GM23338 (cell line): ENCODE measurements around the gene ADORA1. TPM values are rescaled to one million over a fixed set of nuclear protein-coding genes. Genes with fewer than 3 reads are reported as not detected.

Source experiments
- ATAC-seq: fragments of 200-7000 bp; cut with Tn5 transposase; 3 replicates; pipeline ENCODE4 v1.9.1; 2020
- DNase-seq: peaks from one replicate; pipeline ENCODE4 v3.0.0-alpha.2; 2015; ENCODE audit warnings: low spot score
- H2AFZ ChIP-seq: fragments of 200-600 bp; sonication (generic); 2 replicates; pipeline ENCODE4 v1.8.0; 2016; ENCODE audit warnings: antibody characterized with exemption, mild to moderate bottlenecking, moderate library complexity
- H3F3A ChIP-seq: fragments of 200-600 bp; sonication (generic); replicated peaks from 2 replicates; pipeline ENCODE4 v1.8.0; 2017; ENCODE audit warnings: antibody characterized with exemption, mixed run types, low read depth
- H3K27ac ChIP-seq: fragments of 200-600 bp; sonication (generic); 2 replicates; pipeline ENCODE4 v1.6.1; 2016; ENCODE audit warnings: low read depth
- H3K27me3 ChIP-seq: fragments of 200-600 bp; sonication (generic); 2 replicates; pipeline ENCODE4 v1.8.0; 2016; ENCODE audit warnings: mild to moderate bottlenecking, mixed run types, moderate library complexity; ENCODE audit not compliant: insufficient read depth
- H3K36me3 ChIP-seq: fragments of 200-600 bp; sonication (generic); 2 replicates; pipeline ENCODE4 v1.8.0; 2016; ENCODE audit warnings: mild to moderate bottlenecking; ENCODE audit not compliant: insufficient read depth
- H3K4me1 ChIP-seq: fragments of 200-600 bp; sonication (generic); 2 replicates; pipeline ENCODE4 v1.8.0; 2016; ENCODE audit warnings: mild to moderate bottlenecking, moderate library complexity; ENCODE audit not compliant: insufficient read depth
- H3K4me2 ChIP-seq: fragments of 200-600 bp; sonication (generic); 2 replicates; pipeline ENCODE4 v1.7.1; 2017; ENCODE audit warnings: mixed run types
- H3K4me3 ChIP-seq: fragments of 200-600 bp; sonication (generic); 2 replicates; pipeline ENCODE4 v1.6.1; 2016; ENCODE audit warnings: mixed run types
- H3K79me2 ChIP-seq: fragments of 200-600 bp; sonication (generic); replicated peaks from 2 replicates; pipeline ENCODE4 v1.8.0; 2017; ENCODE audit warnings: mild to moderate bottlenecking; ENCODE audit not compliant: insufficient read depth
- H3K9me2 ChIP-seq: fragments of 200-600 bp; sonication (generic); 2 replicates; pipeline ENCODE4 v1.8.0; 2017; ENCODE audit not compliant: insufficient read depth
- H4K20me1 ChIP-seq: fragments of 200-600 bp; sonication (generic); replicated peaks from 2 replicates; pipeline ENCODE4 v1.8.0; 2017; ENCODE audit warnings: mild to moderate bottlenecking; ENCODE audit not compliant: insufficient read depth
- H3K27ac Mint-ChIP-seq: 2 replicates; pipeline ENCODE4 v1.8.0; 2020; ENCODE audit warnings: inconsistent platforms, mild to moderate bottlenecking, moderate library complexity, mixed read lengths
- H3K27me3 Mint-ChIP-seq: 3 replicates; pipeline ENCODE4 v1.8.0; 2022; ENCODE audit warnings: low read depth, mild to moderate bottlenecking, moderate library complexity, mixed read lengths, inconsistent platforms; ENCODE audit not compliant: insufficient read depth, poor library complexity
- H3K36me3 Mint-ChIP-seq: 3 replicates; pipeline ENCODE4 v1.8.0; 2021; ENCODE audit warnings: low read depth, mild to moderate bottlenecking, inconsistent platforms, moderate library complexity, mixed read lengths
- H3K4me1 Mint-ChIP-seq: 3 replicates; pipeline ENCODE4 v1.8.0; 2020; ENCODE audit warnings: mild to moderate bottlenecking, inconsistent platforms, mixed read lengths
- H3K4me3 Mint-ChIP-seq: 3 replicates; pipeline ENCODE4 v1.8.0; 2021; ENCODE audit warnings: moderate library complexity, mild to moderate bottlenecking, inconsistent platforms, mixed read lengths
- H3K9me3 Mint-ChIP-seq: 3 replicates; pipeline ENCODE4 v1.8.0; 2020; ENCODE audit warnings: moderate library complexity, mild to moderate bottlenecking, inconsistent platforms, mixed read lengths
- CREB1 ChIP-seq: fragments of 250-450 bp; sonication (Bioruptor Pico); IDR thresholded peaks from 2 replicates; pipeline ENCODE4 v1.5.0; 2020; ENCODE audit warnings: low read depth, mild to moderate bottlenecking, moderate library complexity
- EZH2 ChIP-seq: fragments of 200-600 bp; sonication (generic); IDR thresholded peaks from one replicate; pipeline ENCODE4 v1.8.0; 2017; ENCODE audit warnings: antibody characterized with exemption, mild to moderate bottlenecking, low read depth; ENCODE audit not compliant: unreplicated experiment
- JUNB ChIP-seq: IDR thresholded peaks from one replicate; pipeline ENCODE4 v1.6.1; 2016; ENCODE audit warnings: antibody characterized with exemption; ENCODE audit not compliant: unreplicated experiment
- ZNF114 ChIP-seq: fragments of 250-450 bp; sonication (Bioruptor Pico); IDR thresholded peaks from 2 replicates; pipeline ENCODE4 v1.5.0; 2020; ENCODE audit warnings: mild to moderate bottlenecking, moderate library complexity
- polyA plus RNA-seq: library from polyadenylated mRNA; unstranded; fragments of >200 nt; fragmentation: Nextera tagmentation; extraction: Ambion mirVana; gene quantifications from 2 replicates; pipeline ENCODE4 v1.2.1, GENCODE V29; 2016
- total RNA-seq: library from RNA; depleted of rRNA; stranded (reverse); fragments of >200 nt; shearing (Covaris generic); gene quantifications from 2 replicates; pipeline ENCODE4 v1.2.3, GENCODE V29; 2014
- TF ChIP-seq, protein P1 (sequence below): fragments of 250-450 bp; sonication (Bioruptor Pico); IDR thresholded peaks from 2 replicates; pipeline ENCODE4 v1.5.0; 2020; ENCODE audit warnings: mild to moderate bottlenecking, moderate library complexity
- TF ChIP-seq, protein P2 (sequence below): IDR thresholded peaks from one replicate; pipeline ENCODE4 v1.6.1; 2018; ENCODE audit warnings: antibody characterized with exemption; ENCODE audit not compliant: unreplicated experiment
- TF ChIP-seq, protein P3 (sequence below), 2 experiments: fragments of 200-600 bp in 1 of 2; sonication (generic) in 1 of 2; conservative IDR thresholded peaks; 2 replicates each; pipeline versions ENCODE4 v1.5.1 to v1.6.1; 2016 to 2017; ENCODE audit warnings: antibody characterized with exemption in 2 of 2, low read depth in 2 of 2, mild to moderate bottlenecking in 2 of 2, moderate library complexity in 1 of 2

Gene ADORA1
- total and polyA plus RNA-seq, 2 experiments from 2014 or later: 0.63 to 1.8 TPM

DNA sequence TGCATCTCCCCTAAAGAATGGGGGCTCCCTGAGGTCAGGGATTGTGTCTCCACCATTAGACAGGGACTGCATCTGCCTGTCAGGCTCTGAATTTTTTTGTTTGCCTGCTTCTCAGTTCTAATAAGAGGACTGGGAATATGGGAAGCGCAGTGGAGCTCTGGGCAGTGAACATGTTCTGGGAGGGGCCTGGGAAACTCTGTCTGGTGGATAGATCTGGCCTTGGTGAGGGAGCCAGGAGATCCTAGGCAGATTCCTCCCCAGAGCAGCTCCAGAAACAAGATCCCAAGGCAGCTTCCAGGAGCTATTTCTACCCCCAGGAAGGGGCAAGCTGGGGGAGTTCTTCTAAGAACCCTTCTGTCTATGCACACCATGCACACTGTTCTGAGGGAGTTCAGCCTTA is 29.1 kb upstream of the ADORA1 start:
- peaks cover 3% of the 10 kb centered on the region; the same call in 1 of the 2 replicates for H3K36me3 ChIP-seq
- H3K4me1 Mint-ChIP-seq: no peaks in the 10 kb centered on the region

DNA sequence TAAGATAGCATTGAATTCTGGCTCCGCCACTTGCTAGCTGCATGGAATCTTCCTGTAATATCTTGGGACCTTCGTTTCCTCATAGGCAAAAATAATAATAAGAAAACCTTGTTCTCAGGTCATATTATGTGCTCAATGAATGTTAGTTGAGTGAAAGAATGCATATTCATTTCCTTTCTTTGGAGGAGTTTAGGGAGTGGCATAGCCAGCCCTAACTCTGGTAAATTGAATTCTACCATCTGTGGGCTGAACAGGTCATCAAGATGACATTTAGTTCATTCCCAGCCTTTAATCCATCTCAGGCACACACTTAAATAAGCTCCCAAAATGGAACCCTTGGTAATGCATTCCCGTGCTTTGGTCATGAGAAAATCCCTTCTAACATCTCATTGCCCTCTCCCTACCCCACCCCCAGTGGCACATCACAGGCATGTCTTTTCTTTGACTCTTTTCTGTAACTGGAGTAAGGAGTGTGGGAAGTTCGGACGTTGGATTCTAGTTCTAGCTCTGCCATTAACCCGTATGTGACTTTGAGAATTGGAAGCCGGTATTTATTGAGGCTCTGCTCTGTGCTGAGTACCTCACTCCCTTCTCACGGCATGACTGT is 28.5 kb upstream of the ADORA1 start:
- DNase-seq: no peak
- H3F3A ChIP-seq: no peaks in the 10 kb centered on the region
- Mint-ChIP-seq H3K4me3 (no peak overlapping the region), H3K27ac (no peak overlapping the region), H3K4me1 (no peaks in the 10 kb centered on the region), H3K36me3 (peaks cover 10% of the 10 kb centered on the region; the same call in 2 of the 3 replicates), H3K27me3 (peaks cover 2% of the 10 kb centered on the region), H3K9me3 (peaks cover 18% of the 10 kb centered on the region)
- H3K4me3 ChIP-seq: no peak overlapping the region
- no peaks in the 10 kb centered on the region for H3K4me1 ChIP-seq
- peaks cover 2% of the 10 kb centered on the region; the same call in 1 of the 2 replicates for H3K9me2 ChIP-seq
- H3K4me2 ChIP-seq: no peak overlapping the region
- H3K27ac ChIP-seq: no peak overlapping the region
- H3K79me2 ChIP-seq: no peaks in the 10 kb centered on the region
- H3K36me3 ChIP-seq: peaks cover 3% of the 10 kb centered on the region; the same call in 1 of the 2 replicates
- no peaks in the 10 kb centered on the region for H3K27me3 ChIP-seq
- ATAC-seq: no peak
- H2AFZ ChIP-seq: no peak overlapping the region
- no peaks in the 10 kb centered on the region for H4K20me1 ChIP-seq
- TF ChIP-seq, protein P1, sequence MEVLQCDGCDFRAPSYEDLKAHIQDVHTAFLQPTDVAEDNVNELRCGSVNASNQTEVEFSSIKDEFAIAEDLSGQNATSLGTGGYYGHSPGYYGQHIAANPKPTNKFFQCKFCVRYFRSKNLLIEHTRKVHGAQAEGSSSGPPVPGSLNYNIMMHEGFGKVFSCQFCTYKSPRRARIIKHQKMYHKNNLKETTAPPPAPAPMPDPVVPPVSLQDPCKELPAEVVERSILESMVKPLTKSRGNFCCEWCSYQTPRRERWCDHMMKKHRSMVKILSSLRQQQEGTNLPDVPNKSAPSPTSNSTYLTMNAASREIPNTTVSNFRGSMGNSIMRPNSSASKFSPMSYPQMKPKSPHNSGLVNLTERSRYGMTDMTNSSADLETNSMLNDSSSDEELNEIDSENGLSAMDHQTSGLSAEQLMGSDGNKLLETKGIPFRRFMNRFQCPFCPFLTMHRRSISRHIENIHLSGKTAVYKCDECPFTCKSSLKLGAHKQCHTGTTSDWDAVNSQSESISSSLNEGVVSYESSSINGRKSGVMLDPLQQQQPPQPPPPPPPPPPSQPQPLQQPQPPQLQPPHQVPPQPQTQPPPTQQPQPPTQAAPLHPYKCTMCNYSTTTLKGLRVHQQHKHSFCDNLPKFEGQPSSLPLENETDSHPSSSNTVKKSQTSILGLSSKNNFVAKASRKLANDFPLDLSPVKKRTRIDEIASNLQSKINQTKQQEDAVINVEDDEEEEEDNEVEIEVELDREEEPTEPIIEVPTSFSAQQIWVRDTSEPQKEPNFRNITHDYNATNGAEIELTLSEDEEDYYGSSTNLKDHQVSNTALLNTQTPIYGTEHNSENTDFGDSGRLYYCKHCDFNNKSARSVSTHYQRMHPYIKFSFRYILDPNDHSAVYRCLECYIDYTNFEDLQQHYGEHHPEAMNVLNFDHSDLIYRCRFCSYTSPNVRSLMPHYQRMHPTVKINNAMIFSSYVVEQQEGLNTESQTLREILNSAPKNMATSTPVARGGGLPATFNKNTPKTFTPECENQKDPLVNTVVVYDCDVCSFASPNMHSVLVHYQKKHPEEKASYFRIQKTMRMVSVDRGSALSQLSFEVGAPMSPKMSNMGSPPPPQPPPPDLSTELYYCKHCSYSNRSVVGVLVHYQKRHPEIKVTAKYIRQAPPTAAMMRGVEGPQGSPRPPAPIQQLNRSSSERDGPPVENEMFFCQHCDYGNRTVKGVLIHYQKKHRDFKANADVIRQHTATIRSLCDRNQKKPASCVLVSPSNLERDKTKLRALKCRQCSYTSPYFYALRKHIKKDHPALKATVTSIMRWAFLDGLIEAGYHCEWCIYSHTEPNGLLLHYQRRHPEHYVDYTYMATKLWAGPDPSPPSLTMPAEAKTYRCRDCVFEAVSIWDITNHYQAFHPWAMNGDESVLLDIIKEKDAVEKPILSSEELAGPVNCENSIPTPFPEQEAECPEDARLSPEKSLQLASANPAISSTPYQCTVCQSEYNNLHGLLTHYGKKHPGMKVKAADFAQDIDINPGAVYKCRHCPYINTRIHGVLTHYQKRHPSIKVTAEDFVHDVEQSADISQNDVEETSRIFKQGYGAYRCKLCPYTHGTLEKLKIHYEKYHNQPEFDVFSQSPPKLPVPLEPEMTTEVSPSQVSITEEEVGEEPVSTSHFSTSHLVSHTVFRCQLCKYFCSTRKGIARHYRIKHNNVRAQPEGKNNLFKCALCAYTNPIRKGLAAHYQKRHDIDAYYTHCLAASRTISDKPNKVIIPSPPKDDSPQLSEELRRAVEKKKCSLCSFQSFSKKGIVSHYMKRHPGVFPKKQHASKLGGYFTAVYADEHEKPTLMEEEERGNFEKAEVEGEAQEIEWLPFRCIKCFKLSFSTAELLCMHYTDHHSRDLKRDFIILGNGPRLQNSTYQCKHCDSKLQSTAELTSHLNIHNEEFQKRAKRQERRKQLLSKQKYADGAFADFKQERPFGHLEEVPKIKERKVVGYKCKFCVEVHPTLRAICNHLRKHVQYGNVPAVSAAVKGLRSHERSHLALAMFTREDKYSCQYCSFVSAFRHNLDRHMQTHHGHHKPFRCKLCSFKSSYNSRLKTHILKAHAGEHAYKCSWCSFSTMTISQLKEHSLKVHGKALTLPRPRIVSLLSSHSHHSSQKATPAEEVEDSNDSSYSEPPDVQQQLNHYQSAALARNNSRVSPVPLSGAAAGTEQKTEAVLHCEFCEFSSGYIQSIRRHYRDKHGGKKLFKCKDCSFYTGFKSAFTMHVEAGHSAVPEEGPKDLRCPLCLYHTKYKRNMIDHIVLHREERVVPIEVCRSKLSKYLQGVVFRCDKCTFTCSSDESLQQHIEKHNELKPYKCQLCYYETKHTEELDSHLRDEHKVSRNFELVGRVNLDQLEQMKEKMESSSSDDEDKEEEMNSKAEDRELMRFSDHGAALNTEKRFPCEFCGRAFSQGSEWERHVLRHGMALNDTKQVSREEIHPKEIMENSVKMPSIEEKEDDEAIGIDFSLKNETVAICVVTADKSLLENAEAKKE: no peak
- TF ChIP-seq CREB1 (no peak), EZH2 (no peak), ZNF114 (no peak)

More for the DNA sequence above, 29.1 kb upstream of the ADORA1 start:
- DNase-seq (no peak), ATAC-seq (no peak)
- peaks cover 10% of the 10 kb centered on the region; the same call in 2 of the 3 replicates for H3K36me3 Mint-ChIP-seq
- no peak overlapping the region for H3K27ac ChIP-seq
- H3K9me3 Mint-ChIP-seq: peaks cover 18% of the 10 kb centered on the region
- H3K4me2 ChIP-seq: no peak overlapping the region
- no peaks in the 10 kb centered on the region for H3K79me2 ChIP-seq
- H3F3A ChIP-seq: no peaks in the 10 kb centered on the region
- TF ChIP-seq, protein P2, sequence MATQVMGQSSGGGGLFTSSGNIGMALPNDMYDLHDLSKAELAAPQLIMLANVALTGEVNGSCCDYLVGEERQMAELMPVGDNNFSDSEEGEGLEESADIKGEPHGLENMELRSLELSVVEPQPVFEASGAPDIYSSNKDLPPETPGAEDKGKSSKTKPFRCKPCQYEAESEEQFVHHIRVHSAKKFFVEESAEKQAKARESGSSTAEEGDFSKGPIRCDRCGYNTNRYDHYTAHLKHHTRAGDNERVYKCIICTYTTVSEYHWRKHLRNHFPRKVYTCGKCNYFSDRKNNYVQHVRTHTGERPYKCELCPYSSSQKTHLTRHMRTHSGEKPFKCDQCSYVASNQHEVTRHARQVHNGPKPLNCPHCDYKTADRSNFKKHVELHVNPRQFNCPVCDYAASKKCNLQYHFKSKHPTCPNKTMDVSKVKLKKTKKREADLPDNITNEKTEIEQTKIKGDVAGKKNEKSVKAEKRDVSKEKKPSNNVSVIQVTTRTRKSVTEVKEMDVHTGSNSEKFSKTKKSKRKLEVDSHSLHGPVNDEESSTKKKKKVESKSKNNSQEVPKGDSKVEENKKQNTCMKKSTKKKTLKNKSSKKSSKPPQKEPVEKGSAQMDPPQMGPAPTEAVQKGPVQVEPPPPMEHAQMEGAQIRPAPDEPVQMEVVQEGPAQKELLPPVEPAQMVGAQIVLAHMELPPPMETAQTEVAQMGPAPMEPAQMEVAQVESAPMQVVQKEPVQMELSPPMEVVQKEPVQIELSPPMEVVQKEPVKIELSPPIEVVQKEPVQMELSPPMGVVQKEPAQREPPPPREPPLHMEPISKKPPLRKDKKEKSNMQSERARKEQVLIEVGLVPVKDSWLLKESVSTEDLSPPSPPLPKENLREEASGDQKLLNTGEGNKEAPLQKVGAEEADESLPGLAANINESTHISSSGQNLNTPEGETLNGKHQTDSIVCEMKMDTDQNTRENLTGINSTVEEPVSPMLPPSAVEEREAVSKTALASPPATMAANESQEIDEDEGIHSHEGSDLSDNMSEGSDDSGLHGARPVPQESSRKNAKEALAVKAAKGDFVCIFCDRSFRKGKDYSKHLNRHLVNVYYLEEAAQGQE: no peak
- TF ChIP-seq, protein P3, sequence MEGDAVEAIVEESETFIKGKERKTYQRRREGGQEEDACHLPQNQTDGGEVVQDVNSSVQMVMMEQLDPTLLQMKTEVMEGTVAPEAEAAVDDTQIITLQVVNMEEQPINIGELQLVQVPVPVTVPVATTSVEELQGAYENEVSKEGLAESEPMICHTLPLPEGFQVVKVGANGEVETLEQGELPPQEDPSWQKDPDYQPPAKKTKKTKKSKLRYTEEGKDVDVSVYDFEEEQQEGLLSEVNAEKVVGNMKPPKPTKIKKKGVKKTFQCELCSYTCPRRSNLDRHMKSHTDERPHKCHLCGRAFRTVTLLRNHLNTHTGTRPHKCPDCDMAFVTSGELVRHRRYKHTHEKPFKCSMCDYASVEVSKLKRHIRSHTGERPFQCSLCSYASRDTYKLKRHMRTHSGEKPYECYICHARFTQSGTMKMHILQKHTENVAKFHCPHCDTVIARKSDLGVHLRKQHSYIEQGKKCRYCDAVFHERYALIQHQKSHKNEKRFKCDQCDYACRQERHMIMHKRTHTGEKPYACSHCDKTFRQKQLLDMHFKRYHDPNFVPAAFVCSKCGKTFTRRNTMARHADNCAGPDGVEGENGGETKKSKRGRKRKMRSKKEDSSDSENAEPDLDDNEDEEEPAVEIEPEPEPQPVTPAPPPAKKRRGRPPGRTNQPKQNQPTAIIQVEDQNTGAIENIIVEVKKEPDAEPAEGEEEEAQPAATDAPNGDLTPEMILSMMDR (conservative IDR thresholded peaks at IDR 0.05; ENCODE audit: low read depth in 2 of 2): no peak
- TF ChIP-seq JUNB: no peak
- no peak overlapping the region for H3K27ac Mint-ChIP-seq
- H3K27me3 ChIP-seq: no peaks in the 10 kb centered on the region
- H3K4me3 Mint-ChIP-seq: no peak overlapping the region
- H3K4me3 ChIP-seq: no peak overlapping the region
- no peaks in the 10 kb centered on the region for H4K20me1 ChIP-seq
- H2AFZ ChIP-seq: no peak overlapping the region
- H3K27me3 Mint-ChIP-seq: peaks cover 2% of the 10 kb centered on the region
- H3K4me1 ChIP-seq: no peaks in the 10 kb centered on the region
- no peaks in the 10 kb centered on the region; the same call in 1 of the 2 replicates for H3K9me2 ChIP-seq
